GM18502 (cell line): ENCODE measurements around the gene ACACB.

Experiments used
- ATAC-seq: cut with Tn5 transposase; IDR thresholded peaks from one replicate; pipeline ENCODE4 v1.9.1; 2021; ENCODE audit warnings: mild to moderate bottlenecking; ENCODE audit not compliant: unreplicated experiment, poor library complexity

The ACACB gene

GRCh38 chr12:109115758-109116610, at the start of gene ACACB:
TSS of gene ACACB (plus strand) at chr12:109116587. CDS start at chr12:109139406, 22,819 bp downstream.
- ATAC-seq: no peak

GRCh38 chr12:109069307-109070271, 46.8 kb upstream of the ACACB start:
- no peak for ATAC-seq

GRCh38 chr12:109074866-109075265, 41.5 kb upstream of the ACACB start:
- no peak for ATAC-seq

DNA sequence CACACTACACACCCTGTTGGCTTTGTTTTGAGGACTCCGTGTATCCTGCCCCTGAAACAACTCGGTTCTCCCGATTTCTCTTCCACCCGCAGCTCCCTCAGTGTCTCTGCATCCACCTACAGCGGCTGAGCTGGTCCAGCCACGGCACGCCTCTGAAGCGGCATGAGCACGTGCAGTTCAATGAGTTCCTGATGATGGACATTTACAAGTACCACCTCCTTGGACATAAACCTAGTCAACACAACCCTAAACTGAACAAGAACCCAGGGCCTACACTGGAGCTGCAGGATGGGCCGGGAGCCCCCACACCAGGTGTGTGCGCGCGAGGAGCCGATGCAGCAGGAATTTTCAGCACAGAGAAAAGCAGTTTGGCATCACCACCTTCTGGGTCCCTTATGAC, 33.6 kb upstream of the ACACB start:
- no peak for ATAC-seq

GRCh38 chr12:109084425-109084824, 32.0 kb upstream of the ACACB start:
- ATAC-seq: no peak

GRCh38 chr12:109085590-109085989, 30.8 kb upstream of the ACACB start:
- no peak for ATAC-seq

- no peak for ATAC-seq
These were observed 29.1 kb upstream of the ACACB start for GRCh38 chr12:109087250-109087649.

- ATAC-seq: no peak
These were observed 27.6 kb upstream of the ACACB start for GRCh38 chr12:109088818-109089217.

GRCh38 chr12:109089683-109090082, 26.7 kb upstream of the ACACB start:
- no peak for ATAC-seq

- ATAC-seq: no peak
These were observed 23.8 kb upstream of the ACACB start for GRCh38 chr12:109092497-109093021.

- peak; percentile 72 for ATAC-seq
These were observed 23.1 kb upstream of the ACACB start, which contains the start of gene ALKBH2 for GRCh38 chr12:109093022-109093918. TSS of gene ALKBH2 (minus strand) at chr12:109093472. CDS start at chr12:109092786, 686 bp downstream.

DNA sequence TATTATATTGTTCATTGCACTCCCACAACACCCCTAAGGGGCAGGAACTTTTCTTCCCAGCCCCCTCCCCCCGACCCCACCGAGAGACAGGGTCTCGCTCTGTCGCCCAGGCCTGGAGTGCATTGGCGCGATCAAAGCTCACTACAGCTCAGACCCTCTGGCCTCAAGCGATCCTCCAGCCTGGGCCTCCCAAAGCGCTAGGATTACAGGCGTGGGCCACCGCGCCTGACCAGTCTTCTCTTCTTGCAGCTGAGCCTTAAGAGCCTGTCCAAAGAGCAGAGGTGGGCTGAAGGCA, 19.3 kb upstream of the ACACB start:
- no peak for ATAC-seq

DNA sequence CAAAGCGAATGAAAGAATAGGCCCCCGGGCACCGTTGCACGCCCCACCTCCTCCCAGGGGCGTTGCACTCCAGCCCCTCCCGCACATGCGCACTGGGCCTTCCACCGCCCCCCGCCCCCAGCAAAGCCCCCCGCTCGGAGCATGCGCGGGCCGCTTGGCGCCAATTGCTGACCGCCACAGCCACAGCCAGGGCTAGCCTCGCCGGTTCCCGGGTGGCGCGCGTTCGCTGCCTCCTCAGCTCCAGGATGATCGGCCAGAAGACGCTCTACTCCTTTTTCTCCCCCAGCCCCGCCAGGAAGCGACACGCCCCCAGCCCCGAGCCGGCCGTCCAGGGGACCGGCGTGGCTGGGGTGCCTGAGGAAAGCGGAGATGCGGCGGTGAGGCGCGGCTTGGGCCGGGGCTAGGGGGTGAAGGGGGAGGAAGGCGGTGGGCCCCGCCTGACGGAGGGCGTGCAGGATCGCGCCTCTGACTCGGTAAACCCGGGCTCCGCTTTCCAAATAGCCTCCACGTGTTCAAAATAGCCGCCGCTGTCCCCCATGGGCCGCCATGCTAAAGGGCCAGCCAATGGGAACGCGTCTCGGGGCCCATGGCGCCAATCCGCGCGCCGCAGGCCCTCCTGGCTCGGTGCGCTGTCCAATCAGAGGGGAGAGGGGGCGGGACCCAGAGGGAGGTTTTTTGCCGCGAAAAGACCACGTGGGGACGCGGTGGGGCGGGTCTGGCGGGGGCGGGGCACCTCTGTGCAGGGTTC, 18.8 kb upstream of the ACACB start, which contains the start of gene UNG:
UNG (plus strand) TSS at position 163 of the 748 bp plus-strand sequence; CDS start at position 246, 83 bp downstream.
- peak; percentile 85 for ATAC-seq

DNA sequence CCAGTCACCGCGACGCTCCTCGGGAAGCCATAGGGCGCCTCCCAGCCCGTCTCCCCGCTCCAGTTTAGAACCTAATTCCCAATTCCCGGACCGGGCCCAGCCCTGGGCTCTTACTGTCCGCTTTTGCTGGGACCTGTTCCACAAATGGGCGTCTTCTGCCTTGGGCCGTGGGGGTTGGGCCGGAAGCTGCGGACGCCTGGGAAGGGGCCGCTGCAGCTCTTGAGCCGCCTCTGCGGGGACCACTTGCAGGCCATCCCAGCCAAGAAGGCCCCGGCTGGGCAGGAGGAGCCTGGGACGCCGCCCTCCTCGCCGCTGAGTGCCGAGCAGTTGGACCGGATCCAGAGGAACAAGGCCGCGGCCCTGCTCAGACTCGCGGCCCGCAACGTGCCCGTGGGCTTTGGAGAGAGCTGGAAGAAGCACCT, 18.2 kb upstream of the ACACB start:
- ATAC-seq: peak; percentile 23

GRCh38 chr12:109098651-109099050, 17.7 kb upstream of the ACACB start:
- ATAC-seq: no peak

DNA sequence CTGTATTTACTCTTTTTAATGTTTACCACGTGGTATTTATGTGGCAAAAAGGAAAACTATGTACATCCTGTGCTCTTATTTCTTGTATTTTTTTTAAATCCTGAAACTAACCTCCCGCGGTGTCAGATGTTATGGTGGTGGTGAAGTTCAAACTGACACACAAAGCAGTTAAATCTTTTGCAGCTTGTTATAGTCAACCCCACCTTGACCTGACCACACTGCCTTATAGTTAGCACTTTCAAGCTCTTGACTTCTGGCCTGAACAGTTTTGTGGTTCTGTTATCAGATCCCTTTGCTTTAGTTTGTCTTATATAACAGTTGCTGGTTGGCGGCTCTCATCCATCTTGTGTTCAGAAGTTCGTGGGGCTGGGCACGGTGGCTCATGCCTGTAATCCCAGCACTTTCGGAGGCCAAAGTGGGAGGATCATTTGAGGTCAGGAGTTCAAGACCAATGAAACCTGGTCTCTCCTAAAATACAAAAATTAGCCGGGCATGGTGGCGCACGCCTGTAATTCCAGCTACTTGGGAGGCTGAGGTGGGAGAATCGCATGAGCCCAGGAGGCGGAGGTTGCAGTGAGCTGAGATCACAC, 16.9 kb upstream of the ACACB start:
- no peak for ATAC-seq

GRCh38 chr12:109100741-109101140, 15.6 kb upstream of the ACACB start:
- ATAC-seq: no peak

DNA sequence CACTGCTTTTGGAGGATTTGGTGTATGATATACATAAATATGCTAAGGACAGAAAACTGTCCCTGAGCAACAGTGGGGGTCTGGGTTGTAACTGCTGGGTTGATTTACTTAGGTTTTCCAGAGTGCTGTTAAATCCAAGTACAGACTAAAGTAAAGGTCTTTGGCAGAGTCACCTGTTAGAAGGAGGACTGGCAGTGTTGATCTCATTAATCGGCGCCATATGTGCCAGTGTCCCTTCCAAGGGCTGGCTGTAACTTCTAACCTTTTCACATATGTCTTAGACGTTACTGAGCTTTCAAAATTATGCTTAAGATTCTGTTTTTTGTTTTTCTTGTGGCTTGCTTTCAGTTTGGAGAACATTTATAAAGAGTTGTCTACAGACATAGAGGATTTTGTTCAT, 13.9 kb upstream of the ACACB start:
- no peak for ATAC-seq

- no peak for ATAC-seq
These were observed 11.2 kb upstream of the ACACB start for GRCh38 chr12:109105176-109105575.
